ENCODE measurements around the gene SMARCAL1. TPM values are rescaled to one million over a fixed set of nuclear protein-coding genes. Genes with fewer than 3 reads are reported as not detected.

The SMARCAL1 gene
- total RNA-seq, 4 donors from 2014 or later = 11.9 to 18.7 (median 14.8) TPM

DNA sequence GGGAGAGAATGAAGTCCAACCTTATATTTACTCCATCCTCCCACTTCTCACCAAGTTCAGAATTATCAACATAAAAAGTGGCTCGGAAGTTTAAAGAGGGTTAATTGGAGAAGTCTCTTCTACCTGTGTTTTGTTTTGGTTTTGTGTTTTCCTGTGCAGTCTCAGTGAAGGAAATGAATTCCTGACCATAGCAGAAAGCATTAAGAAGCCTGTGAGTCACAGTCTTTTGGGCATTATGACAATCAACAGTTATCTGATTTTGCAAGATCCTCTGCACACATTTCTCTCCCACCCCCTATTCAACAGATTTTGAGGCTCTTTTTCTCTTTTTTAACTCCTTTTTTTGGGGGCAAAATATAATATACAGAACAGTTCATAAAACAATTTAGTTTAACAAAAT is 77.8 kb downstream of the SMARCAL1 start:
- intact Hi-C loops (cut with DNase I; ENCODE audit: low total_unique reads) = no loop called here
- TF ChIP-seq POLR2A (IDR thresholded peaks at IDR 0.05) = no peak
- TF ChIP-seq, protein P1, sequence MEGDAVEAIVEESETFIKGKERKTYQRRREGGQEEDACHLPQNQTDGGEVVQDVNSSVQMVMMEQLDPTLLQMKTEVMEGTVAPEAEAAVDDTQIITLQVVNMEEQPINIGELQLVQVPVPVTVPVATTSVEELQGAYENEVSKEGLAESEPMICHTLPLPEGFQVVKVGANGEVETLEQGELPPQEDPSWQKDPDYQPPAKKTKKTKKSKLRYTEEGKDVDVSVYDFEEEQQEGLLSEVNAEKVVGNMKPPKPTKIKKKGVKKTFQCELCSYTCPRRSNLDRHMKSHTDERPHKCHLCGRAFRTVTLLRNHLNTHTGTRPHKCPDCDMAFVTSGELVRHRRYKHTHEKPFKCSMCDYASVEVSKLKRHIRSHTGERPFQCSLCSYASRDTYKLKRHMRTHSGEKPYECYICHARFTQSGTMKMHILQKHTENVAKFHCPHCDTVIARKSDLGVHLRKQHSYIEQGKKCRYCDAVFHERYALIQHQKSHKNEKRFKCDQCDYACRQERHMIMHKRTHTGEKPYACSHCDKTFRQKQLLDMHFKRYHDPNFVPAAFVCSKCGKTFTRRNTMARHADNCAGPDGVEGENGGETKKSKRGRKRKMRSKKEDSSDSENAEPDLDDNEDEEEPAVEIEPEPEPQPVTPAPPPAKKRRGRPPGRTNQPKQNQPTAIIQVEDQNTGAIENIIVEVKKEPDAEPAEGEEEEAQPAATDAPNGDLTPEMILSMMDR (IDR thresholded peaks at IDR 0.05) = no peak
- no peak overlapping the region for H3K4me3 ChIP-seq (ENCODE audit: low read depth, poor library complexity, severe bottlenecking)
- DNase-seq (ENCODE audit: low spot score in 2 of 2) = no peak
- 69 to 88% methylated on average over 1 of the region's 1 CpG for WGBS, 2 donors

DNA sequence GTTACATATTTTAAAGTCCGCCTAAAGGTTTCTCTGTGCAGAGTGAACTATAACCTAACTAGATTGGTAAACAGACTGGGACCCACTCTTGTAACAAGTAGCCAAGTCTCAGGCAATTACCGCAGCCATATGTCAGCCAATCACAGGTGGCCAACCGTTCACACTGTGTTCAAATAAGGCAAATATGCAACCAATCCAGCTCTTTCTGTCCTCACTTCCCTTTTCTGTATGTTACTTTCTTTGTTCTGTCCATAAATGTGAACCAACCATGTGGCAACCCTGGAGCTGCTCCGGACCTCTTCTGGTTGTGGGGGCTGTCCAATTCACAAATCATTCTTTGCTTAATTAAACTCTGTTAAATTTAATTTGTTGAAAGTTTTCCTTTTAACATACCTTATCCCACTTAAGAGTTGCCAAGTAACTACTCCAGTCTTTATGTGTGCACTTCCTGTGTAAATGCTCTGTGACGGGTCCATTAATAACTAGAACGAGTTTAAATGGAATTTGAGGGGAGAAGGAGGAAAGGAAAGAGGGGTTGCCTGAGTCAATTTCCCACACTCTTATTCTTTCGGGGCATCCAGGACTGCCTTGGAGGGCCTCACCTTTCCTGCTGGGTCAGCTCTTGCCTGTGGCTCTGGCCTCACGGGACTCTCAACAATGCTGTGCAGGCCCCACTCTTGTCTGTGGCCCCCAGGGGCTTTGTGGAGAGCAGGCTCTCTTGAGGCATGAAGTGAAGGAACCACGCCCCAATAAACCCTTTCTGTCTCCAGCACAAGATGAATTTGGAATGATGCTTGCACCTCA is 79.7 kb downstream of the SMARCAL1 start:
- no peak overlapping the region for H3K4me3 ChIP-seq (ENCODE audit: low read depth, poor library complexity, severe bottlenecking)
- TF ChIP-seq, protein P1 (IDR thresholded peaks at IDR 0.05) = no peak
- no peak for TF ChIP-seq POLR2A (IDR thresholded peaks at IDR 0.05)
- intact Hi-C loops (cut with DNase I; ENCODE audit: low total_unique reads) = no loop called here
- DNase-seq (ENCODE audit: low spot score in 2 of 2) = no peak
- 78% methylated on average over 9 of the region's 9 CpGs for WGBS, 2 donors

DNA sequence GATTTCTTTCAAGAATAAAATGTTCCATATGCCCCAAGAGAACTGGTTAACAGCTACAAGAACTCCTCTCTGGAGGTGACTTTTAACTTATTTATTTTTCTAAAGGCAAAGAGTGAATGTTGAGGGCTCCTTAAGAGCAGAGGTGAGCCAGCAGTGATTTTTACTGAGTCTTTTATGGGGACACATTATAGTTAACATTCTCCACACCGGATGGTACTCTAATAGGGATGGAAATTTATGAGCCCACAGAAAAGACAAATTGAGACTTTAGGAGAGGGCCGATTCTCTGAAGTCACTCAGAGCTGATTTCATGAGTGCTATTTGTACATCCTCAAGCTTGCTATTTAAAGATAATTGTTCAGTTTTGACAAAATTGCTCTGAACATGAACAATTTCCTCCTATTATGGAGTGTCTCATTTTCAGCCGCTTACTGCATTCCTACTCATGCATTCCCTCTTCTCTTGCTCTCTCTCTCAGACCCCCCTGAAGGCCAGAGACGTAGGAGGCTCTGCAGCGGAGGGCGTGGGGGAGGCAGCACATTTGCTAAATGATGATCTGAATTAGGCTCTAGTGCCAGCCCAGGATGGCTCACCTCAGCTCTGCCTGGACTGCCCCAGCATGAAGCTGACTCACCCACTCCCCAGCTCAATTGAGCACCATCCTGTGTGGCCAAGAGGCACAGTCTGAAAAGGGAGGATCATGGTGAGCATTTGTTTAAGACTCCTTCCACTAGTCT is 80.5 kb downstream of the SMARCAL1 start:
- whole genome bisulfite sequencing, 2 donors = 78 to 79% methylated on average over 6 of the region's 6 CpGs
- no peak for DNase-seq (ENCODE audit: low spot score in 2 of 2)
- intact Hi-C loops (cut with DNase I; ENCODE audit: low total_unique reads) = no loop called here
- H3K4me3 ChIP-seq (ENCODE audit: low read depth, poor library complexity, severe bottlenecking) = no peak overlapping the region
- TF ChIP-seq POLR2A (IDR thresholded peaks at IDR 0.05) = no peak
- TF ChIP-seq, protein P1 (IDR thresholded peaks at IDR 0.05) = no peak

DNA sequence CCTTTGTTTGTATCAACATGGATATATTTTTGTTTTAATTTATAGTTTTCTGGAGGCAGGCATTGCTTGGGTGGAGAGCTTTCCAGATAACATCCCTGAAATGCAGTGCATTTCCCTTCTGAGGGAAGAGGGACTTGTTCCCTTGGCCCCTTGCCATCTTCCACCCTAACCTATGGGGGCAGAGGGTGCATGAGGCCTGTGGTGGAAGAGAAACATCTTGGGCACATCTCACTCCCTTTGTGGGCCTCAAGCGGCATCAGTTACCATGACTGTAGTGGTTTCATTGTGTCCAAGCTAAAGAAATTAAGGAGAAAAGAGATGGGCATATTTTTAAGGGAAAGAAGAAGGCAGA is 81.0 kb downstream of the SMARCAL1 start:
- intact Hi-C loops (cut with DNase I; ENCODE audit: low total_unique reads) = no loop called here
- H3K4me3 ChIP-seq (ENCODE audit: low read depth, poor library complexity, severe bottlenecking) = no peak overlapping the region
- no peak for TF ChIP-seq POLR2A (IDR thresholded peaks at IDR 0.05)
- TF ChIP-seq, protein P1 (IDR thresholded peaks at IDR 0.05) = no peak
- 93 to 100% methylated on average over 1 of the region's 1 CpG for WGBS, 2 donors
- DNase-seq (ENCODE audit: low spot score in 2 of 2) = no peak

DNA sequence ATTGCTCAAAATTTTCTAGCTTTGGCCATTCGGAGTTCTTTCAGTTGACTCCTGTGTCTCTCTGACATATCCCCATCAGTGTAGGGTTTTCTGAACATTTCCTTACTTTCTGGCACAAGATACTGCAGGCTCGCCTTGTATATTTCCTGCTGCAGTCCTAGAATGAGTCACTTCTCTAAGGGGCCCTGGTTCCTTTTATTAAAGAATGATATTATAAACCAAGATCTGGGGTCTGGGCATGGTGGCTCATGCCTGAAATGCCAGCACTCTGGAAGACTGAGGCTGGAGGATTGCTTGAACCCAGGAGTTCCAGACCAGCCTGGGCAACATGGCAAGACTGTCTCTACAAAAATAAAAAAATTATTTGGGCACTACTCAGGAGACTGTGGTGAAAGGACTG is 83.4 kb downstream of the SMARCAL1 start:
- DNase-seq (ENCODE audit: low spot score in 2 of 2) = no peak
- no peak overlapping the region for H3K4me3 ChIP-seq (ENCODE audit: low read depth, poor library complexity, severe bottlenecking)
- intact Hi-C loops (cut with DNase I; ENCODE audit: low total_unique reads) = no loop called here
- WGBS, 2 donors = 60 to 67% methylated on average over 2 of the region's 2 CpGs
- TF ChIP-seq POLR2A (IDR thresholded peaks at IDR 0.05) = no peak
- TF ChIP-seq, protein P1 (IDR thresholded peaks at IDR 0.05) = no peak
